Cardiac septum (tissue), 1 donor: Measurements from ENCODE around the gene C1orf174. TPM values are rescaled to one million over a fixed set of nuclear protein-coding genes. Genes with fewer than 3 reads are reported as not detected.
A peak's percentile ranks its signal among the peaks of the same experiment; 100 is the strongest.

Experiments used
- DNase-seq: peaks from one replicate; pipeline ENCODE4 v3.0.0-alpha.2; 2020; ENCODE audit warnings: low spot score
- intact Hi-C: fragments of 100-400 bp; cut with DNase I; formaldehyde crosslinking; loops from one replicate; pipeline ENCODE4 v1.14.0; 2022
- total RNA-seq: library from RNA; stranded (reverse); fragmentation: NEBNext Ultra II Directional; extraction: Animal tissue kit (Norgen Biotek cat#: 25700); gene quantifications from one replicate; pipeline ENCODE4 v1.2.1, GENCODE V29; 2021
- donor health status: DM: no; HTN: no; CAD: no.

Gene C1orf174
- total RNA-seq, 1 donor from 2014 or later = 11.5 TPM

- DNase-seq = peak; percentile 35
- intact Hi-C loops = no loop called here
These were observed 16.7 kb downstream of the C1orf174 start for GRCh38 chr1:3883194-3883925.

GRCh38 chr1:3881193-3881480, 18.9 kb downstream of the C1orf174 start:
- peak; percentile 62 for DNase-seq
- intact Hi-C loops = no loop called here

DNA sequence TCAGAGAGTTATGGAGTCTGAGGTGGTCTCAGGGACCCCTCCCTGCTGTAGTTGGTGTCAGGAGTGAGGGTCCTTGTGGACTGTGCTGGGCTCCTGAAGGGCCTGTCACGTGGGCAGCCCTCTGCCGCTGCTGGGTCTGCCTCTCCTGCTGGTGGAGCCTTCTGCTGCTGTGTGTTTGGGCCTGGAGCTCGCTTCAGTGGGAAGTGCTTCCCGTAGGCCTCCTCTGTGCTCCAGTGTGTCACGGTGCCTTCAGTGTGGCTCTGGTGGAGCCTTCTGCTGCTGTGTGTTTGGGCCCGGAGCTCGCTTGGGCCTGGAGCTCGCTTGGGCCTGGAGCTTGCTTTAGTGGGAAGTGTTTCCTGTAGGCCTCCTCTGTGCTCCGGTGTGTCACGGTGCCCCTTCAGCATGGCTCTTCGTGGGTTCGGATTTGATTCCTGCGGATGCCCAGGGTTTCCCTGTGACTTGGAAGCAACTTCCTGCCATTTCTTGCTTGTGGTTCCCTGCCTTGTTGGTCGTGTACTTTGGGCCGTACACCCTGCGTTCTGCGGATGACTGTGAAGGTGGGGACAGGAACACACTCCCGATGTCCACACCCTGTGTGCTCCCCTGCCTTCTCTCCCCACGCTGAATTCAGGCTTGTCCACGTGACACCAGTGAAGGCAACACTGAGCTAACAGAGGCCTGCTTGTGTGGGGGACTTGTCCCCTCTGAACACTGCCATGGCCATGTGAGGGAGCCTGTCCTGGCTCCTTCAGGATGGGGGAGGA, 19.5 kb downstream of the C1orf174 start:
- peak; percentile 64 for DNase-seq
- intact Hi-C loops = no loop called here

DNA sequence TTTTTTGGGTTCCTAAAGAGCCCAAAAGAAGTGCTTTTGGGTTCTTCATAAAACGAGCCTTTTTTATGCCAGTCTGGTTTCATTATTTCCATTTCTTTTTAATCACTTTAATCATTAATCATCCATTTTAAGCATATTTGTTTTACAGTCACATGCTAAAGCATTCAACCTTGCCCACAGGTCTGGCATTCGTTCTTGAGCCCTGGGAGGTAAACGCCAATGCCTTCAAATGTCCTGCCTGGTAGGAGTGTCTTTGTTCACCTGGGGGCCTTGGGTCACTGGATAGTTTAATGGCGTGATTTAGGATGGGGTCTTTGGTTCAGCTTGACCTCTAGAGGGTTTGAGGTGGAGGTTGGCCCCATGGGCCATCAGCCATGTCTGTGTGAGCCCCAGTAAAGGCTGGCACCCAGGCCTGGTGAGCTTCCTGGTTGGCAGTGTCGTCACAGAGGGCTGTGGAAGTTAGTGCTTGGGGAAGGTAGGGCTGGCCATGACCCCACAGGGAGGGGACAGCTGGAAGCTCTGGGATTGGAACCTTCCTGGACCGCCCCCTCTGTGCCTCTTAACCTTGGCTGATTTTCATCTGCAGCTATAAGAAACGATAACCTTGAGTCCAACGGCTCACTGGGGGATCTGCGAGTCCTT, 20.2 kb downstream of the C1orf174 start:
- intact Hi-C loops = no loop called here
- peak; percentile 62 for DNase-seq

DNA sequence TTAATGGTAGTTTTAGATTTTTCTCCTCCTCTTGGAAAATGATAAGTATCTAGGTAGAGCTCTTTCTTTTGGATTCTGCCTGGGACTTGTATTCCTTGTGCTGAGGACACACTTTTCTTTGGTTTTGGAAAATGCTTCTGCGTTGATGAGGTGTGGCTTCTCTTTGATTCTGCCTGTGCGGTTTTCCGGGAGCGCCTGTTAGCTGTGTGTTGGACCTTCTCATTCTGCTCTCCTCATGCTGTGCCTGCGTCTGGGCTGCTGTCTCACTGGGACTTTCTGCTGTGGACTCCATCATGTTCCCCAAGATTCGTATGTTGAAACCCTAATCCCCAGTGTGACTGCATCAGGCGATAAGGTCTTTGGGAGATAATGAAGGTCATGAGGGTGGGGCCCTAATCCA, 21.0 kb downstream of the C1orf174 start:
- intact Hi-C loops = no loop called here
- peak; percentile 51 for DNase-seq

- intact Hi-C loops = no loop called here
- DNase-seq = no peak
These were observed 23.4 kb downstream of the C1orf174 start for GRCh38 chr1:3876716-3877115.

GRCh38 chr1:3874736-3875135, 25.3 kb downstream of the C1orf174 start:
- intact Hi-C loops = no loop called here
- no peak for DNase-seq

DNA sequence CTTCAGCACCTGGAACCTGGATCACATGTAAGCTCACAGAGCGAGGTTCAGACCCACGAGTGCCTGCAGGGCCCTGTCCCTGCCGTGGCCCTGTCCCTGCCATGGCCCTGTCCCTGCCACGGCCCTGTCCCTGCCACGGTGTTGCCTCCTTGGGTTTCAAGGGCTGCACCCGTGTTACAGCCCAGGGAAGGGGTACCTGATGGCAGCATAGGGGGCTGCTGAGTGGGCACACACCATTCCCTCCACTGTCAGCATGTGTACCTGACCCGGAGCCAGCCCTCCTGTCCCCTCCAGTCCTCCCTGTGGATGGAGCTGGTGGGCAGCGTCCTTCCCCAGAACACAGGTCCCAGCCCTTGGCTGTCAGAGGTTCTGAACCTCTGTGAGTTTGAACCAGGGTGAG, 27.5 kb downstream of the C1orf174 start:
- no peak for DNase-seq
- intact Hi-C loops = no loop called here

DNA sequence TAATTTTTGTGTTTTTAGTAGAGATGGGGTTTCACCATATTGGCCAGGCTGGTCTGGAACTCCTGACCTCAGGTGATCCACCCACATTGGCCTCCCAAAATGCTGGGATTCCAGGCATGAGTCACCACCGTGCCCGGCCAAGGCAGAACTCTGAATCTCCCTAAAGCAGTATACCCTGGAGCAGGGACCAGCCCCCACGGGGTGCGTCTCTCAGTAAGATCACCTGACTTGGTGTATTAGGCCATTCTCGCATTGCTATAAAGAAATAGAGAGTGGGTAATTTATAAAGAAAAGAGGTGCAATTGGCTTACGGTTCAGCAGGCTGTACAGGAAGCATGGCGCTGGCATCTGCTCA, 28.6 kb downstream of the C1orf174 start:
- intact Hi-C loops = no loop called here
- no peak for DNase-seq

GRCh38 chr1:3869751-3870301, 30.2 kb downstream of the C1orf174 start:
- intact Hi-C loops = no loop called here

GRCh38 chr1:3868464-3869006, 31.5 kb downstream of the C1orf174 start:
- intact Hi-C loops = no loop called here
- DNase-seq = no peak

More at GRCh38 chr1:3869751-3870301, 30.2 kb downstream of the C1orf174 start:
- no peak for DNase-seq

- intact Hi-C loops = no loop called here
- no peak for DNase-seq
These were observed 34.4 kb downstream of the C1orf174 start for GRCh38 chr1:3865606-3866160.

DNA sequence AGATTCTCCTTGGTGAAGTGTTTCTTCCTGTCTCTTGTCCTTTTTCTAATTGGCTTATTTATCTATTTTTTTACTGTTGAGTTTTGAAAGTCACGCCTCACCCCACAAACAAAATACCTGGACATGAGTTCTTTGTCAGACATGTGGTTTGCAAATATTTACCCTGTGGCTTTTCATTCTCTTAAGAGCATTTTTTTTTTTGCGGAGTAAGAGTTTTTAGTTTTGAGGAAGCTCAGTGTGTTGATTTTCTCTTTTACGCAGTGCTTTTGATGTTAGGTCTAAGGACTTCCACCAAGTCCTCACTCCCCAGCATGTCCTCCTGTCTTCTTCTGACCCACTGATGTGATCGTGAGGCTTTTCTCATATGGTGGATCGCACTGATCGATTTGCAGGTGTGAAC, 35.2 kb downstream of the C1orf174 start:
- intact Hi-C loops = no loop called here
- no peak for DNase-seq

- DNase-seq = no peak
- intact Hi-C loops = no loop called here
These were observed 36.7 kb downstream of the C1orf174 start for GRCh38 chr1:3863231-3863935.

- DNase-seq = no peak
- intact Hi-C loops = no loop called here
These were observed 41.7 kb downstream of the C1orf174 start for GRCh38 chr1:3858231-3858981.

- no peak for DNase-seq
- intact Hi-C loops = loop anchor here (2.0 kb wide), 1 partner anchor 43 kb away; the partner anchor contains the start of gene C1orf174
These were observed 42.3 kb downstream of the C1orf174 start for GRCh38 chr1:3857791-3858129.

- intact Hi-C loops = loop anchor here (2.0 kb wide), 1 partner anchor 44 kb away; the partner anchor contains the start of gene C1orf174
- DNase-seq = peak; percentile 93
These were observed 42.9 kb downstream of the C1orf174 start, which contains the start of the genes CEP104 and DFFB for GRCh38 chr1:3856923-3857790. TSS of gene CEP104 (minus strand) at chr1:3857211. CDS start at chr1:3852407, 4,804 bp downstream. TSS of gene DFFB (plus strand) at chr1:3857476. CDS start at chr1:3857604, 128 bp downstream.
